ENCODE data around the gene ZCCHC2.

The ZCCHC2 gene

GRCh38 chr18:62522504-62523254 lies at the start of gene ZCCHC2:
Gene ZCCHC2 (plus strand): TSS chr18:62523025. CDS start chr18:62523425, 400 bp downstream.
- peak; percentile 92 for DNase-seq (ENCODE audit: low read depth, low spot score)
- H3K27ac ChIP-seq, result peak within 1 kb of the TSS; percentile 86

- H3K27ac ChIP-seq, result no peak overlapping the region
- no peak for DNase-seq (ENCODE audit: low read depth, low spot score)
Measured at GRCh38 chr18:62479574-62479973, 43.3 kb upstream of the ZCCHC2 start.

- no peak for DNase-seq (ENCODE audit: low read depth, low spot score)
- H3K27ac ChIP-seq, result no peak overlapping the region
Measured at GRCh38 chr18:62480927-62481326, 41.9 kb upstream of the ZCCHC2 start.

GRCh38 chr18:62484941-62485340 lies 37.9 kb upstream of the ZCCHC2 start:
- no peak for DNase-seq (ENCODE audit: low read depth, low spot score)
- H3K27ac ChIP-seq, result no peak overlapping the region

GRCh38 chr18:62485684-62486083 lies 37.1 kb upstream of the ZCCHC2 start:
- DNase-seq (ENCODE audit: low read depth, low spot score), result peak; percentile 95
- peak overlapping the region; percentile 73 for H3K27ac ChIP-seq

GRCh38 chr18:62486290-62486964 lies 36.4 kb upstream of the ZCCHC2 start:
- peak overlapping the region; percentile 73 for H3K27ac ChIP-seq
- DNase-seq (ENCODE audit: low read depth, low spot score), result peak; percentile 94

GRCh38 chr18:62487161-62487560 lies 35.7 kb upstream of the ZCCHC2 start:
- no peak overlapping the region for H3K27ac ChIP-seq
- DNase-seq (ENCODE audit: low read depth, low spot score), result no peak

- H3K27ac ChIP-seq, result no peak overlapping the region
- DNase-seq (ENCODE audit: low read depth, low spot score), result no peak
Measured at GRCh38 chr18:62490967-62491695, 31.7 kb upstream of the ZCCHC2 start.

GRCh38 chr18:62493033-62493862 lies 29.6 kb upstream of the ZCCHC2 start:
- no peak overlapping the region for H3K27ac ChIP-seq
- DNase-seq (ENCODE audit: low read depth, low spot score), result no peak

GRCh38 chr18:62494764-62495163 lies 28.1 kb upstream of the ZCCHC2 start:
- H3K27ac ChIP-seq, result no peak overlapping the region
- no peak for DNase-seq (ENCODE audit: low read depth, low spot score)

GRCh38 chr18:62496262-62496661 lies 26.6 kb upstream of the ZCCHC2 start:
- DNase-seq (ENCODE audit: low read depth, low spot score), result no peak
- no peak overlapping the region for H3K27ac ChIP-seq

- no peak for DNase-seq (ENCODE audit: low read depth, low spot score)
- H3K27ac ChIP-seq, result no peak overlapping the region
Measured at GRCh38 chr18:62497190-62497772, 25.5 kb upstream of the ZCCHC2 start.

GRCh38 chr18:62498616-62499262 lies 24.1 kb upstream of the ZCCHC2 start:
- no peak overlapping the region for H3K27ac ChIP-seq
- no peak for DNase-seq (ENCODE audit: low read depth, low spot score)

- H3K27ac ChIP-seq, result no peak overlapping the region
- no peak for DNase-seq (ENCODE audit: low read depth, low spot score)
Measured at GRCh38 chr18:62499263-62499650, 23.6 kb upstream of the ZCCHC2 start.

- no peak for DNase-seq (ENCODE audit: low read depth, low spot score)
- H3K27ac ChIP-seq, result no peak overlapping the region
Measured at GRCh38 chr18:62500174-62500573, 22.7 kb upstream of the ZCCHC2 start.

- no peak for DNase-seq (ENCODE audit: low read depth, low spot score)
Measured at GRCh38 chr18:62500966-62501591, 21.7 kb upstream of the ZCCHC2 start.

GRCh38 chr18:62505669-62506494 lies 16.9 kb upstream of the ZCCHC2 start:
- H3K27ac ChIP-seq, result no peak overlapping the region
- DNase-seq (ENCODE audit: low read depth, low spot score), result no peak

More at GRCh38 chr18:62500966-62501591, 21.7 kb upstream of the ZCCHC2 start:
- no peak overlapping the region for H3K27ac ChIP-seq

GRCh38 chr18:62506495-62507143 lies 16.2 kb upstream of the ZCCHC2 start:
- no peak for DNase-seq (ENCODE audit: low read depth, low spot score)
- H3K27ac ChIP-seq, result no peak overlapping the region

Measured in epithelial cell of prostate (primary cell).